ENCODE results near the gene STON2. TPM values are rescaled to one million over a fixed set of nuclear protein-coding genes. Genes with fewer than 3 reads are reported as not detected.
A peak's percentile ranks its signal among the peaks of the same experiment; 100 is the strongest.

The STON2 gene
- polyA plus RNA-seq, 1 experiment, result not detected

- no peak for TF ChIP-seq CTCF (IDR thresholded peaks at IDR 0.05; ENCODE audit: low read depth, low read length)
- DNase-seq (ENCODE audit: low read depth, low spot score), result no peak
- Histone ChIP-seq H3K9me3 (ENCODE audit: control insufficient read depth, insufficient read depth, low read length) (no peaks in the 10 kb centered on the region), H3K27me3 (ENCODE audit: control insufficient read depth, insufficient read depth, low read length) (peaks cover 6% of the 10 kb centered on the region), H3K27ac (ENCODE audit: low read depth, low read length) (no peak overlapping the region), H3K4me3 (ENCODE audit: low read depth, low read length) (no peak overlapping the region)
- CTCF ChIA-PET, result interaction anchor here (6.0 to 9.5 kb wide), 2 partner anchors 182 to 192 kb away, joined by 116 to 156 read pairs; no protein-coding TSS in a partner anchor
- POLR2A ChIA-PET, result no interaction called here
Measured at GRCh38 chr14:81272317-81272716, 127.8 kb downstream of the STON2 start.

- H3K27me3 ChIP-seq (ENCODE audit: control insufficient read depth, insufficient read depth, low read length), result peaks cover 6% of the 10 kb centered on the region
- no peak for DNase-seq (ENCODE audit: low read depth, low spot score)
- no peaks in the 10 kb centered on the region for H3K9me3 ChIP-seq (ENCODE audit: control insufficient read depth, insufficient read depth, low read length)
- no peak overlapping the region for H3K27ac ChIP-seq (ENCODE audit: low read depth, low read length)
- TF ChIP-seq CTCF (IDR thresholded peaks at IDR 0.05; ENCODE audit: low read depth, low read length), result no peak
- CTCF ChIA-PET, result interaction anchor here (1.1 to 9.5 kb wide), 14 partner anchors 9 to 327 kb away, joined by 3 to 156 read pairs (median 8); no protein-coding TSS in a partner anchor
- POLR2A ChIA-PET, result no interaction called here
- no peak overlapping the region for H3K4me3 ChIP-seq (ENCODE audit: low read depth, low read length)
Measured at GRCh38 chr14:81269979-81270375, 130.1 kb downstream of the STON2 start.

- H3K27ac ChIP-seq (ENCODE audit: low read depth, low read length), result no peak overlapping the region
- DNase-seq (ENCODE audit: low read depth, low spot score), result peak; percentile 39
- H3K27me3 ChIP-seq (ENCODE audit: control insufficient read depth, insufficient read depth, low read length), result peaks cover 4% of the 10 kb centered on the region
- CTCF ChIA-PET, result interaction anchor here (0.6 to 9.5 kb wide), 19 partner anchors 9 to 326 kb away, joined by 3 to 156 read pairs (median 6); no protein-coding TSS in a partner anchor
- H3K9me3 ChIP-seq (ENCODE audit: control insufficient read depth, insufficient read depth, low read length), result no peaks in the 10 kb centered on the region
- TF ChIP-seq CTCF (IDR thresholded peaks at IDR 0.05; ENCODE audit: low read depth, low read length), result peak; percentile 76
- POLR2A ChIA-PET, result interaction anchor here (1.1 kb wide), 1 partner anchor 48 kb away, joined by 3 read pairs; the partner anchor contains the start of gene GTF2A1
- no peak overlapping the region for H3K4me3 ChIP-seq (ENCODE audit: low read depth, low read length)
Measured at GRCh38 chr14:81269100-81269978, 130.8 kb downstream of the STON2 start.

DNA sequence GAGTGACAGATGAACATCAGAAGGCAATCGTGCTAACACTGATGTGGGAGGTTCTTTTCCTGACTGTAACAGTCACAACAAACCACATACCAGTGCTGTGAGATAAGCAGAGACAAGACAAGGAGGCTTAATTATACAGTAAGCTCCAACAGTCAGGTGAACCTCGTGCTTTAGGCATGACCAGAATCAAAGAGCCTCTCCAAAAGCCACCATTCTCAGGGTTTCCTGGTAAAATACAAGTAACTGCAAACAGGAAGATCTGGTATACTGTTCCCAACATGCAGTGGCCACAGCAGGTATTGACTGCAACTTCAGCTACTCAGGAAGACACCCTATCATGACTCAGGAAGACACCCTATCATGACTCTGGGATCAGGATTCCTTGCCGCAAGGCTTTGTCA is 132.1 kb downstream of the STON2 start:
- no peak for TF ChIP-seq CTCF (IDR thresholded peaks at IDR 0.05; ENCODE audit: low read depth, low read length)
- DNase-seq (ENCODE audit: low read depth, low spot score), result no peak
- no peaks in the 10 kb centered on the region for H3K9me3 ChIP-seq (ENCODE audit: control insufficient read depth, insufficient read depth, low read length)

More for the DNA sequence above, 132.1 kb downstream of the STON2 start:
- peaks cover 3% of the 10 kb centered on the region for H3K27me3 ChIP-seq (ENCODE audit: control insufficient read depth, insufficient read depth, low read length)
- no peak overlapping the region for H3K4me3 ChIP-seq (ENCODE audit: low read depth, low read length)
- no peak overlapping the region for H3K27ac ChIP-seq (ENCODE audit: low read depth, low read length)
- CTCF ChIA-PET, result interaction anchor here (1.2 to 9.5 kb wide), 7 partner anchors 15 to 197 kb away, joined by 3 to 156 read pairs (median 20); no protein-coding TSS in a partner anchor
- POLR2A ChIA-PET, result no interaction called here

All from AG04450 (cell line).